Psoas muscle (tissue), 8 donors: ENCODE measurements around the gene SEC23B. TPM values are rescaled to one million over a fixed set of nuclear protein-coding genes. Genes with fewer than 3 reads are reported as not detected.
"Not testable (repeated sequence)": the region's sequence is repeated elsewhere in the genome, so short reads cannot be mapped to it uniquely, and the experiment has no call there.

Source experiments
- ATAC-seq, 4 donors: fragments of 200-7000 bp; cut with Tn5 transposase; one replicate each; pipeline ENCODE4 v1.9.1; 2020; ENCODE audit warnings: moderate library complexity in 3 of 4, mild to moderate bottlenecking in 2 of 4
- DNase-seq, 2 donors: peaks; one replicate each; pipeline ENCODE4 v3.0.0-alpha.2; 2020
- H3K27ac ChIP-seq: fragments of 200-600 bp; one replicate; pipeline ENCODE4 v1.8.0; 2022
- H3K27me3 ChIP-seq, 3 donors: fragments of 200-600 bp in 1 of 3; one replicate each; pipeline versions ENCODE4 v1.6.1 to v1.8.0; 2013 to 2022; ENCODE audit warnings: low read length in 2 of 3, mild to moderate bottlenecking in 2 of 3, moderate library complexity in 1 of 3; ENCODE audit not compliant: insufficient read depth in 3 of 3
- H3K36me3 ChIP-seq, 2 donors: fragments of 200-600 bp in 1 of 2; one replicate each; pipeline versions ENCODE4 v1.6.1 to v1.8.0; 2013 to 2022; ENCODE audit warnings: low read depth in 1 of 2, mild to moderate bottlenecking in 1 of 2, moderate library complexity in 1 of 2; ENCODE audit not compliant: insufficient read depth in 1 of 2
- H3K4me1 ChIP-seq: fragments of 200-600 bp; one replicate; pipeline ENCODE4 v1.8.0; 2022
- H3K4me3 ChIP-seq: fragments of 200-600 bp; one replicate; pipeline ENCODE4 v1.8.0; 2022; ENCODE audit warnings: mild to moderate bottlenecking
- H3K9me3 ChIP-seq: fragments of 200-600 bp; one replicate; pipeline ENCODE4 v1.8.0; 2022
- WGBS, 3 donors: extraction: QIAGEN DNeasy Blood & Tissue Kit; methylation state at CpG; one replicate each; pipeline versions ENCODE4 v1.1.6 to v1.1.7; 2013; 5-methylcytosine and 5-hydroxymethylcytosine counted together
- intact Hi-C, 2 donors: fragments of 100-400 bp; cut with DNase I; formaldehyde crosslinking; loops; one replicate each; pipeline versions ENCODE4 v1.11.0 to v1.14.2; 2022
- polyA plus RNA-seq, 3 donors: library from polyadenylated mRNA; stranded (reverse); fragments of 200-250 nt; gene quantifications; one replicate each; pipeline ENCODE4 v1.2.3, GENCODE V29; 2013
- total RNA-seq, 4 donors: library from RNA; stranded (reverse); fragmentation: NEBNext Ultra II Directional in 2 of 4; extraction: Animal tissue kit (Norgen Biotek cat#: 25700) in 2 of 4; gene quantifications; one replicate each; pipeline versions ENCODE4 v1.2.1 to v1.2.4, GENCODE V29; 2021 to 2023
- TF ChIP-seq, protein P1 (sequence below): fragments of 200-600 bp; IDR thresholded peaks from one replicate; pipeline ENCODE4 v1.8.0; 2022; ENCODE audit warnings: antibody characterized with exemption
- donor health status: healthy with polysubstance abuse.
- donor health status: DM: no; HTN: no; CAD: no; lungs with moderate emphysema.
- donor health status: Bipolar disorder and iron deficiency.
- donor health status: healthy.
- donor health status: DM: yes; HTN: yes; CAD: no.
- donor health status: DM: no; HTN: no; CAD: no.
- donor health status: DM: no; HTN: no; CAD: no.
- donor health status: DM: yes; HTN: yes; CAD: no.

SEC23B gene
- total and polyA plus RNA-seq, 7 donors = 3.1 to 14.0 (median 7.9) TPM

DNA sequence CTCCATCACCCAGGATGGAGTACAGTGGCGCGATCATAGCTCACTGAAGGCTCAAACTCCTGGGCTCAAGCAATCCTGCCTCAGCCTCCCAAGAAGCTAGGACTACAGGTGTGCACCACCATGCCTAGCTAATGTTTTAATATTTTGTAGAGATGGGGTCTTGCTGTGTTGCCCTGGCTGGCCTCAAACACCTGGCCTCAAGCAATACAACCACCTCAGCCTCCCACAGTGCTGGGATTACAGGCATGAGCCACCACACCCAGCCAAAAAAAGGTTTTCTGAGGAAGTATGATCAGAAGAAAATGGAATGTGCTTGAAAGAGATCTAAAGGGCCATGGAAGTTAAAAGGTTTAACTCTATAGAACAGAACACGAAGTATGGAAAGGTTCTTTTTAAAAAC, 19.4 kb upstream of the SEC23B start:
- Histone ChIP-seq H3K27ac (no peak overlapping the region), H3K9me3 (no peaks in the 10 kb centered on the region), H3K27me3 (no peaks in the 10 kb centered on the region), H3K4me3 (no peak overlapping the region), H3K4me1 (no peaks in the 10 kb centered on the region), H3K36me3 (peaks cover 0 to 89% of the 10 kb centered on the region in 2 donors)
- intact Hi-C loops = no loop called here
- no peak for DNase-seq
- ATAC-seq = no peak
- TF ChIP-seq, protein P1, sequence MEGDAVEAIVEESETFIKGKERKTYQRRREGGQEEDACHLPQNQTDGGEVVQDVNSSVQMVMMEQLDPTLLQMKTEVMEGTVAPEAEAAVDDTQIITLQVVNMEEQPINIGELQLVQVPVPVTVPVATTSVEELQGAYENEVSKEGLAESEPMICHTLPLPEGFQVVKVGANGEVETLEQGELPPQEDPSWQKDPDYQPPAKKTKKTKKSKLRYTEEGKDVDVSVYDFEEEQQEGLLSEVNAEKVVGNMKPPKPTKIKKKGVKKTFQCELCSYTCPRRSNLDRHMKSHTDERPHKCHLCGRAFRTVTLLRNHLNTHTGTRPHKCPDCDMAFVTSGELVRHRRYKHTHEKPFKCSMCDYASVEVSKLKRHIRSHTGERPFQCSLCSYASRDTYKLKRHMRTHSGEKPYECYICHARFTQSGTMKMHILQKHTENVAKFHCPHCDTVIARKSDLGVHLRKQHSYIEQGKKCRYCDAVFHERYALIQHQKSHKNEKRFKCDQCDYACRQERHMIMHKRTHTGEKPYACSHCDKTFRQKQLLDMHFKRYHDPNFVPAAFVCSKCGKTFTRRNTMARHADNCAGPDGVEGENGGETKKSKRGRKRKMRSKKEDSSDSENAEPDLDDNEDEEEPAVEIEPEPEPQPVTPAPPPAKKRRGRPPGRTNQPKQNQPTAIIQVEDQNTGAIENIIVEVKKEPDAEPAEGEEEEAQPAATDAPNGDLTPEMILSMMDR = no peak
- 99 to 100% (median 99%) methylated on average over 3 of the region's 3 CpGs for WGBS, 3 donors

DNA sequence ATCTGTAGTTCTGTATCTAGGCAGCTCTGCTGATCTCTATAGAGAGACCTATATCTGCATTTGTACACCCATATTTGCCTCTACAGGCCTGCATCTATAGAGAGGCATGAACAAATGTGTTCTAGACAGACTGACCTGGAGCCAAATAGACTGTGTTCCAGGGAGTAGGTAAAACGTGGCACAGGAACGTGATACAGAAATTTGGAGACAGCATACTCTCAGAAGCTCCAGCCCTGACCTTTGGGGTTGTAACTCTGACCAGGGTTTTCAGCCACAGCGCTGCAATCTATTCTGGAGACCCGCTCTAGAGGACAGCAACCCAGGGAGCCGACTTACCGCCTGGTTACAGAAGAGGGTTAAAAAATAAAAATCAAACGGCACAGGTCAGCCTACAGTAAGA, 11.7 kb upstream of the SEC23B start:
- intact Hi-C loops = no loop called here
- DNase-seq (no peak), ATAC-seq (no peak)
- TF ChIP-seq, protein P1 = no peak
- no peak overlapping the region for H3K27ac ChIP-seq
- H3K4me3 ChIP-seq = peak overlapping the region; percentile 90
- H3K36me3 ChIP-seq = peaks cover 0 to 24% of the 10 kb centered on the region in 2 donors
- 11 to 14% (median 12%) methylated on average over 7 of the region's 7 CpGs for WGBS, 3 donors
- H3K4me1 ChIP-seq = peaks cover 14% of the 10 kb centered on the region
- H3K9me3 ChIP-seq = no peaks in the 10 kb centered on the region
- no peaks in the 10 kb centered on the region for H3K27me3 ChIP-seq

DNA sequence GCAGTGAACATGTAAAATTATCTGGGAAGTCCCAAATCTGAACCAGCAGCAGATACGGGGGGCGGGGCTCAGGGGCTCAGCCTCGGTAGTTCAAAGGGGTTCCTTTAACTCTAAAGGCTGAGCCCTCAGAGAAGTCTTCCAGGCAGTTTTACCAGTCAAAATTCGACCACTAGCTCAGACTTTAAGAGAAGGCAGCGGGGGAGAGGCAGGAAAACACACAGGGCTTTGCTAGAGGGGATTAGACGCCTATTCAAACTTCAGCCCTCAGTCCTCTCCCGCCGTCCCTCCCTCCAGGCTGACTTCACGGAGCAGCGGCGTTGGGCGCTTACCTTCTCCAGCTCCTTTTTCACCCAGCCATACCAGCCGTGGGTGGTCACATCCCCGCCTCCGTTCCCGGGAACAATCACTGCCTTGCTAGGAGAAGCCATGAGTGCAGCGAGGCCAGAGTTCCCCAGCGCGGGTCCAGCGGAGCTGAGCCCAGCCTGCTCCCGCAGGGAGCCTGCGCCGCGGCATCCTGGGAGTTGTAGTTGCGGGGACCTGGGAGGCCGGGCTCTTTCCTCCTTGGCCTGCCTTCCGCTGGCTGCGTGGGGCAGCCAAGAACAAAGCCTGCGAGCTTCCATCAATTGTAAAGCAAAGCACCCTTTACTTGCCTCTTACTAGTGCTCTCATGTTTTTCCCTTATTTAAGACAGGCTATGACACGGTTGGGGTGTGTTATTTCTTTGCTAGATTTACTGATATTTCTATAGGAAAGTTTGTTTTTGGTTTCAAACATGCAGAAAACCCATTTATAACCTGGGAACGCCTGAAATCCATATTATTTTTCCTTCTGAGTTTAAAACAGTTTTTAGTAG, 10.8 kb upstream of the SEC23B start, which contains the start of gene RBBP9:
Gene RBBP9, minus strand, starts transcription at position 486 of the 853 bp plus-strand sequence. Its CDS starts 58 bp downstream, at position 428.
- peak; percentile 87 to 92 for DNase-seq
- Histone ChIP-seq H3K27me3 (no peaks in the 10 kb centered on the region), H3K9me3 (no peaks in the 10 kb centered on the region), H3K4me3 (peak within 1 kb of the TSS; percentile 90), H3K36me3 (peaks cover 0 to 16% of the 10 kb centered on the region in 2 donors), H3K27ac (peak within 1 kb of the TSS; percentile 61), H3K4me1 (peaks cover 14% of the 10 kb centered on the region)
- WGBS, 3 donors = 1 to 3% (median 2%) methylated on average over 31 of the region's 31 CpGs
- intact Hi-C loops = no loop called here
- ATAC-seq = peak; percentile 97 to 100 (median 100)
- TF ChIP-seq, protein P1 = no peak

DNA sequence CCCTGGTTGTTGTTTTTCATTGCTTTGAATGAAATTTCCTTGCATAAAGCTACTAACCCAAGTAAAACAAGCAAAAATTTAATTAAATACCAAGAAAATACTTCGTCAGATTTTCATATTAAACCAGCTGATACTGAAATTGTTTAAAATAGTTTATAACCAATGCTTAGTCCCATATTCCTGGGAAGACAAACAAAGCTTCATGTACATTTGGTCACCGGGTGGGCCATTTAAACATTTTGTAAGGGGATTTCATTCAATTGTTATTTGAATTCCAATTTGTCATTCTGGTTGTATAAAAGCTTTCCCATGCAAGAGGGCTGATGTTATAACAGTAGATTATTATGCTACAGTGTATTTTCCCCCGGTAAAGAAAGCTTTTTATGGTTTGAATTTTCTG, 10.1 kb upstream of the SEC23B start:
- ATAC-seq (no peak), DNase-seq (no peak)
- Histone ChIP-seq H3K9me3 (no peaks in the 10 kb centered on the region), H3K4me1 (peaks cover 14% of the 10 kb centered on the region), H3K4me3 (peak overlapping the region; percentile 90), H3K27ac (peak overlapping the region; percentile 61), H3K27me3 (no peaks in the 10 kb centered on the region), H3K36me3 (peaks cover 0 to 11% of the 10 kb centered on the region in 2 donors)
- TF ChIP-seq, protein P1 = no peak
- intact Hi-C loops = no loop called here
- 91 to 95% (median 92%) methylated on average over 3 of the region's 3 CpGs for WGBS, 3 donors

DNA sequence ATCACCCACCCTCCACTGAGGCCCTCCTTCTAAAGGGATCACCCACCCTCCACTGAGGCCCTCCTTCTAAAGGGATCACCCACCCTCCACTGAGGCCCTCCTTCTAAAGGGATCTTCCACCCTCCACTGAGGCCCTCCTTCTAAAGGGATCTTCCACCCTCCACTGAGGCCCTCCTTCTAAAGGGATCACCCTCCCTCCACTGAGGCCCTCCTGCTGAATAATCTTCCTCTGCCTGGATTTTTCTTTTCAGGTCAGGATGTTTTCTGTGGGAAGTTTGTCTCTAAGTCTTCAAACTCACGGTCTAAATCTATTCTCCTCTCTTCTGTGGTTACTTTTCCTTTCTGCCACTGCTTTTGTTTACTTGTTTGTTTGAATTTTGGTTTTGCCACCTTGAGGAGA, 6.1 kb upstream of the SEC23B start:
- intact Hi-C loops = loop anchor here (5.0 kb wide), 1 partner anchor 34 kb away; the partner anchor contains the start of genes DZANK1 (in 2 of the 2) and POLR3F (in 2 of the 2)

More for the DNA sequence above, 6.1 kb upstream of the SEC23B start:
- not testable (repeated sequence) for H3K4me3 ChIP-seq, ATAC-seq, H3K9me3 ChIP-seq, H3K36me3 ChIP-seq, DNase-seq, H3K27me3 ChIP-seq, H3K27ac ChIP-seq, H3K4me1 ChIP-seq
- WGBS, 3 donors = 62 to 72% (median 63%) methylated on average over 1 of the region's 1 CpG
